IPS-15b (cell line): ENCODE measurements around the gene ESR1.

ENCODE experiments used
- H3K27me3 ChIP-seq: one replicate; pipeline ENCODE4 v1.6.1; 2013; ENCODE audit warnings: low read length; ENCODE audit not compliant: control insufficient read depth, insufficient read depth
- H3K36me3 ChIP-seq: one replicate; pipeline ENCODE4 v1.6.1; 2013; ENCODE audit warnings: low read length; ENCODE audit not compliant: control insufficient read depth, insufficient read depth
- H3K4me1 ChIP-seq: one replicate; pipeline ENCODE4 v1.6.1; 2013; ENCODE audit warnings: mild to moderate bottlenecking, low read length; ENCODE audit not compliant: control insufficient read depth, insufficient read depth
- H3K4me3 ChIP-seq: one replicate; pipeline ENCODE4 v1.5.1; 2013; ENCODE audit warnings: low read depth, low read length
- H3K9ac ChIP-seq: one replicate; pipeline ENCODE4 v1.6.1; 2013; ENCODE audit warnings: low read depth, mild to moderate bottlenecking, low read length
- H3K9me3 ChIP-seq: one replicate; pipeline ENCODE4 v1.6.1; 2013; ENCODE audit warnings: mild to moderate bottlenecking, low read length; ENCODE audit not compliant: control insufficient read depth, insufficient read depth

The ESR1 gene

GRCh38 chr6:152155792-152156191 is 348.3 kb downstream of the ESR1 start:
- no peaks in the 10 kb centered on the region for H3K27me3 ChIP-seq
- H3K36me3 ChIP-seq: no peaks in the 10 kb centered on the region
- no peak overlapping the region for H3K4me3 ChIP-seq
- H3K9me3 ChIP-seq: no peaks in the 10 kb centered on the region
- no peak overlapping the region for H3K9ac ChIP-seq
- no peaks in the 10 kb centered on the region for H3K4me1 ChIP-seq

- Histone ChIP-seq H3K9ac (no peak overlapping the region), H3K36me3 (no peaks in the 10 kb centered on the region), H3K4me3 (no peak overlapping the region), H3K4me1 (peaks cover 6% of the 10 kb centered on the region), H3K27me3 (no peaks in the 10 kb centered on the region), H3K9me3 (no peaks in the 10 kb centered on the region)
Observed at GRCh38 chr6:152160346-152160745, 352.9 kb downstream of the ESR1 start.

GRCh38 chr6:152161501-152161900 is 354.0 kb downstream of the ESR1 start:
- H3K4me1 ChIP-seq: peaks cover 6% of the 10 kb centered on the region
- H3K9me3 ChIP-seq: no peaks in the 10 kb centered on the region
- no peak overlapping the region for H3K9ac ChIP-seq
- H3K27me3 ChIP-seq: no peaks in the 10 kb centered on the region
- no peak overlapping the region for H3K4me3 ChIP-seq
- no peaks in the 10 kb centered on the region for H3K36me3 ChIP-seq

GRCh38 chr6:152164957-152165356 is 357.5 kb downstream of the ESR1 start:
- H3K4me3 ChIP-seq: no peak overlapping the region
- no peaks in the 10 kb centered on the region for H3K36me3 ChIP-seq
- peaks cover 6% of the 10 kb centered on the region for H3K4me1 ChIP-seq
- no peaks in the 10 kb centered on the region for H3K27me3 ChIP-seq
- no peaks in the 10 kb centered on the region for H3K9me3 ChIP-seq
- no peak overlapping the region for H3K9ac ChIP-seq

GRCh38 chr6:152166497-152166896 is 359.0 kb downstream of the ESR1 start:
- Histone ChIP-seq H3K4me1 (peaks cover 6% of the 10 kb centered on the region), H3K9me3 (no peaks in the 10 kb centered on the region), H3K36me3 (no peaks in the 10 kb centered on the region), H3K27me3 (no peaks in the 10 kb centered on the region), H3K4me3 (no peak overlapping the region), H3K9ac (no peak overlapping the region)

- H3K27me3 ChIP-seq: no peaks in the 10 kb centered on the region
- no peak overlapping the region for H3K9ac ChIP-seq
- H3K9me3 ChIP-seq: no peaks in the 10 kb centered on the region
- H3K4me1 ChIP-seq: peaks cover 3% of the 10 kb centered on the region
- H3K4me3 ChIP-seq: no peak overlapping the region
- H3K36me3 ChIP-seq: no peaks in the 10 kb centered on the region
Observed at GRCh38 chr6:152166897-152167296, 359.4 kb downstream of the ESR1 start.

GRCh38 chr6:152167641-152168603 is 360.4 kb downstream of the ESR1 start:
- H3K36me3 ChIP-seq: no peaks in the 10 kb centered on the region
- no peak overlapping the region for H3K9ac ChIP-seq
- no peaks in the 10 kb centered on the region for H3K4me1 ChIP-seq

GRCh38 chr6:152170313-152170701 is 362.8 kb downstream of the ESR1 start:
- Histone ChIP-seq H3K4me3 (no peak overlapping the region), H3K9me3 (no peaks in the 10 kb centered on the region), H3K36me3 (no peaks in the 10 kb centered on the region), H3K27me3 (no peaks in the 10 kb centered on the region), H3K9ac (no peak overlapping the region), H3K4me1 (no peaks in the 10 kb centered on the region)

More at GRCh38 chr6:152167641-152168603, 360.4 kb downstream of the ESR1 start:
- Histone ChIP-seq H3K27me3 (no peaks in the 10 kb centered on the region), H3K4me3 (no peak overlapping the region), H3K9me3 (no peaks in the 10 kb centered on the region)

- Histone ChIP-seq H3K9ac (no peak overlapping the region), H3K4me1 (no peaks in the 10 kb centered on the region), H3K36me3 (no peaks in the 10 kb centered on the region), H3K4me3 (no peak overlapping the region), H3K27me3 (no peaks in the 10 kb centered on the region), H3K9me3 (no peaks in the 10 kb centered on the region)
Observed at GRCh38 chr6:152170702-152171667, 363.5 kb downstream of the ESR1 start.

DNA sequence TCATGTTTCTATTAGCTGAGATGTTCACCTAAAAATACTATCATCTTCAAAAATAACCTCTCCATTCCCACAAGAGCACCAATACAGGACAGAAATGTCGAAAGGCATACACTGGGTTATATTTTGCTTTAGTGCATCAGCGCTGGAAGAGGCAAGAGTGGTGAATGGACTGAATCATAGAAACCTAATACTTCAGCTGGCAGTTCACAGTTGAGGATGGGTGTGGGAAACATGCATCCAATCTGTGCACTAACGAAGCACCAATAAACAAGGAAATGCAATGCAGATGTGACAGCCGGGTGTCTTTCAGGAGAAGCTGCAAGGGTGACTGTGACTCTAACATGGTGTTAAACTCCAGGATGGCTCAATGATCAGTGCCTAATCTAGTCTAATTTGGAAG is 365.8 kb downstream of the ESR1 start:
- no peak overlapping the region for H3K4me3 ChIP-seq
- no peaks in the 10 kb centered on the region for H3K36me3 ChIP-seq
- H3K9me3 ChIP-seq: no peaks in the 10 kb centered on the region
- no peaks in the 10 kb centered on the region for H3K4me1 ChIP-seq
- H3K9ac ChIP-seq: no peak overlapping the region
- H3K27me3 ChIP-seq: no peaks in the 10 kb centered on the region

DNA sequence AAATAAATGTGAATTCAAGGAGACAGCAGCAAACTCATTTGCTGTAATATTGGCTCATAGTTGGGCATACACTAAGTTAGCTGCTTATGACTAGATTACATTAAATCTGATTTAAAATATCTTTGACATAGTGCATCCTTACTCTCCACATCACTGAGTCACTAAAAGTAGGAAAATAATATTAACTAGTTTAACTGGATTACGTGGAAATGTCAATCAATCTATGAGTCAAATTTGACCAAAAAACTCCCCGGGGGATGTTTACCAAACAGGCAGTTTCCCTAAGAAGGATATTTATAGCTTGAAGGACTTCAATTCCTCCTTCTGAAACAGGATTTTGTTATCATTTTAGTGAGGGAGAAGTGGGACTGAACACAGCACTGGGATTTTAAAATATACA is 366.5 kb downstream of the ESR1 start:
- Histone ChIP-seq H3K27me3 (no peaks in the 10 kb centered on the region), H3K9ac (no peak overlapping the region), H3K4me1 (no peaks in the 10 kb centered on the region), H3K4me3 (no peak overlapping the region), H3K36me3 (no peaks in the 10 kb centered on the region), H3K9me3 (no peaks in the 10 kb centered on the region)
